Amniotic epithelial cell (primary cell): ENCODE data around the gene SGSM2.

Experiments
- DNase-seq: peaks from one replicate; pipeline ENCODE4 v3.0.0-alpha.2; 2010; ENCODE audit warnings: low read depth

The SGSM2 gene

DNA sequence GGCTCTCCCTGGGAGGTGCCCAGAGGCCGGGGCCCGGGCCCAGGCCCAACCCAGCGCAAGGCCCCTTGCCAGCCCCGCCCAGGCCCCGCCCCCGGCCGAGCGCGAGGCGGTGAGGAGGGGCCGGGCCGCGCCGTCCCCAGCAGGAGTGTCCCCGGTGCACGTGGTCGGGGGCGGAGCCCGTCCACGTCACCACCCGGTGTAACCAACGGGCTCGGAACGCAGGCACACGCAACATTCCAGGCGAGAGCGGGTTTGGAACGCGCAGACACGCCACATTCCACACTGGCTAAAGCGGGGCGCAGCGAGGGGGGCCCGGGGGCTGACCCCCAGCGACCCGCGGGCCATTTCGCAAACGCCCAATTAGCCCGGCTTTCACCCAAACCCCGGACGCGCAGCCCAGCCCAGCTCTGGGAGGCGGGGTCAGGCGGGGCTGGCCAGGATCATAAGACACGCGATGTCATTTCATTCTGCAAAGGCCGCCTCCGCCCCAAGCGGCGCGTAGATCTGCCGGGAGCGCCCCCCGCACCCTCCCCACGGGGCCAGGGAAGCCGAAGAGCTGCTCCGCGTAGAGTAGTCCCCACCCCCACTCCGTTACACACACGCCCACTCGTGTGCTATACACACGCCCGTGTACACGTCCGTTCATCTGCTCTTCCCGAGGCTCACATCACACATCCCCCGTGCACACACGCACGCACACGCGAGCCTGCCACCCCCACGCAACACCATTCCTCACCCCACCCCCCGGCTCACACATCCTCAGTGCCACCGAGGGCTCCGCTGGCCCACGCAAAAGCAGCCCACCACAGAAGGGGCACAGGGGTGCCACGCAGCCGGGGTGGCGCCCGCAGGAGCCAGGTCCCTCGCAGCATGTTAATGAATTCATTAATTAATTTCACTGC, 62.5 kb downstream of the SGSM2 start:
- peak; percentile 96 for DNase-seq

DNA sequence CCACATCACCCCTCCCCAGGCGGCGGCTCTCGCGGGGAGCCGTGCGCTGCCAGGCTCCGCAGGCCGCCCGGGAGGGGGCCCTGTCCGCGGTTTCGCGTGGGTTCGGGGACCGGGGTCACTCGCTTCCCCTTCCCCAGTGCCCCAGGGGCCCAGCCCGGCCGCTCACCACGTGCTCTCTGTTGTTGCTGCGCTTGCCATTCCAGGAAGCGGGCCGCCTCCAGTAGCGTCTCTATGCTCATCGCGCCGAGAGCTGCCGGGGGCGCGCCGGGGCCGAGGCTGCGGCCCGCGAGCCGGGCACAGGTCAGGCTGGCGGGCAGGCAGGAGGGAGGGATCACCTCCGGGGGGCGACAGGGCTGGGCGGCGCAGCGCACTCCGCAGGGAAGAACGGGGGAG, 63.2 kb downstream of the SGSM2 start:
- no peak for DNase-seq

DNA sequence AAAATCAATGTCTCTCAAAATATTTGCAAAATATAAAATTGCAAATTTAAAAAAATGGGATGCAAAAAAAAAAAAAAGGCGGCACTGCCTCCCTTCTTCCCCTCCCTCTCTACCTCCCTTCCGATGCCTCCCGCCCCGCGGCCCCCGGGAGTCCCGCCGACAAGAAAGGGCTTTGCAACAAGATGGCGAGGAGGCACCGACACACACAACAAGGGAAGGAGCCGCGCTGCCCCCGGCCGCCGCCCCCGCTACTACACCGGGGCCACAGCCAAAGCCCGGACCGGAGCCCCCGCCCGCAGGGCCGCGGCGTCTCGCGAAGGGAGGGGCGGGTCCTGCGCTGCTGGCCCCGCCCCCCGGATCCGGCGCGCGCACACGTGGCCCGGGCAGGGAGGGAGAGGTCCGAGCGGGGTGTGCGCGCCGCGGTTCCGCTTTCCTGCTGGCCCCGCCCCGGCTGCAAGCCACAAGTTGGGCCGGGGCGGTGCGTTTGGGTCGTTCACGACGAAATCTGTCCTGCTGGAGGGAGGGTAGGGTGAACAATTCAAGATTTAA, 63.6 kb downstream of the SGSM2 start, which contains the start of gene MNT:
Gene MNT (minus strand): TSS at position 184 of the 549 bp plus-strand sequence. CDS start 348 bp downstream, outside the sequence.
- DNase-seq, result peak; percentile 91

DNA sequence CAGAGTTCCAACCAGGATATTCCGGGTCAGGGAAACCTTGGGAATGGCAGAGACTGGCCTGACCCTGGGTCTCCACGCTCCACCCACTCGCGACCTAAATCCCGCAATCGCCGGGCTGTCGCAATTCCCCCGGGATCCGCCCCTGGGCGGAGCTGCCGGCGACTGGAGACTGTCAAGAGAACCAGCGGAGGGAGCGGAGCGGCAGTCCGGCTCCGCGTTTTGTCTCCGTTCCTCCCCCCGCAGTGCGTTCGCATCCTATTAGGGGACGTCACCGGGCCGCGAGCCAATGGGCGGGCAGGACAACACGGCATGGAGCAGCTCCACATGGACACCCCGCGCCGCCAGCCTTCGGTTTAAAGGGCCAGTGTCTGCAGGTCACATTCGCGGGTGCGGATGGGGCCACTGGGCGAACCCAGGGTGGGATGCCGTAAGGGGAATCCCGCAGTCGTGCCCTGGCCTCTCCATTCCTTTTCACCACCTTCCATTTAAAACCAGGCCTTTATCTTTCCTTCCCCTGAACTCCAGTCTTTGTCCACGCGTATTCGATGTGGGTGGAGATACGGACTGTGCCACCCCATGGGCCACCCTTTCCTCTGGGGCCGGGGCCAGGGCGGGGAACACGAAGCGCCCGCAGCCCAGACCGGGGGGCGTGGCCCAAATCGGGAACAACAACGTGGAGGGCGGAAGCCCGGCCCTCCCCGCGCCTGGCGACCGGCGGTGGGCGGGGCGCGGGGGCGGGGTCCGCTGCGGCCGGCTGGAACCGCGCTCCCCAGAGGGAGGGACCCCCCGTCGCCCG, 64.3 kb downstream of the SGSM2 start:
- DNase-seq, result peak; percentile 99

DNA sequence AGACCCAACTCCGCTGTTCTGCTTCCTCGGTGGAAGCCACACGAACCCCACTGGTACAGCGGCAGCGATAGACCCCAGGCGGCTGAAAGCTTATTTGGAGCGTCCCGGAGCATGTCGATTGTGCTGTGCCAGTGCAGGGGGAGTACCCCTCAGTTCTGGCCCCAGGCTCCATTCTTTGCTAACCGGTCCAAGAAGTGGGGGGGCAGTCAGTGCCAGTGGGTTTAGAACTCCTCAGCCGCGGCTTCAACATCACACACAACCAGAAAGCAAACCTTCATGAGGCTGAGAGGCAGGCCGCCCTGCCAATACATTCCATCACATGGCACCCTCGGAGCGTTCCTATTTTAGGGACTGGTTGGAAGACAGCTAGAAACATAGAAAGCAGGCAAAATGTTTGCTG, 65.2 kb downstream of the SGSM2 start:
- DNase-seq, result no peak

DNA sequence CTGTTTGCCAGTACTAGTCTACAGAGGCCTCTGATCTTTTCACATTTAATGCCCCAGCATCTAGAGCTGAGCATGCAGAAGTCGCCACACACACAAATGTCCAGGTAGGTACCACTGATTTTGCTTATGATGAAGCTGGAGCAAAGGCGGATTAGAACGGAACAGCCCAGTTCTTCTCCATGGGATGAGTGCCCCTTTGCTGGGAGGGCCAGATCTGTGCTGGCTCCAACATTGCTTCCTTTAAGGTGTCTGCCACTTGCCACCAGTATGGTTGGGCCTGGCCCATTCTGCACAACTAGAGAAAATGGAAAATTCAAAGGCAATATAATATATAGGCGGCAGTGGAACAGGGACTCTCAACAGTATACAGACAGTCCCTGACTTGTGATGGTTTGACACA, 65.7 kb downstream of the SGSM2 start:
- no peak for DNase-seq

DNA sequence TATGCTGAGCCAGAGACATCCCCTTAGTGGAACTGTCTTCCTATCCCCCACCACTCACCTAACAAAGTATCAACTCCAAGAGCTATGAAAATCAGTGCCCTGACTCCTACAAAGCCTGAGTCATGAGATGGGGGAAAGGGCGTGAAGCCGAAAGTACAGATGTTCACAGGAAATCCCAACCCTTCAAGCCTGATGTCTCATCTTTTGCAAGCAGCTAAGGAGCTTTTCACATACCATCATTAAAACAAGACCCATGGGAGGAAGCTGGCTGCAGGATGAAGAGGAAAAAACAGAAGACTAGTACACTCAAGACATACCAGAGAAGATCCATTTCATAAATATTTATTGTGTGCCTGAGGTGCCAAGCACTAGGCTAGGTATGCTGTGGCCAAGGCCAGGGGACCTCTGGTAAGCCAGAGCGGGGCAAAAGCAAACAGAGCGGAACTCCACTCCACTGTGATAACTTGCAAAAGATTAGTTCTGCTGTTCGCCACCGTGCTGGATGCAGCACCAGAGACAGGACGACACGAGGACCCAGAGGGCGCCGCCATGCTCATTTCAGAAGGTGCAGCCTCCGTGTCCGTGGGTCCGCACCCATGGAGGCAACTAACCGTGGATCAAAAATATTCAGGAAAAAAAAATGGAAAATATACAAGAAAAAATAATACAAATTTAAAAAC, 68.1 kb downstream of the SGSM2 start:
- peak; percentile 89 for DNase-seq

DNA sequence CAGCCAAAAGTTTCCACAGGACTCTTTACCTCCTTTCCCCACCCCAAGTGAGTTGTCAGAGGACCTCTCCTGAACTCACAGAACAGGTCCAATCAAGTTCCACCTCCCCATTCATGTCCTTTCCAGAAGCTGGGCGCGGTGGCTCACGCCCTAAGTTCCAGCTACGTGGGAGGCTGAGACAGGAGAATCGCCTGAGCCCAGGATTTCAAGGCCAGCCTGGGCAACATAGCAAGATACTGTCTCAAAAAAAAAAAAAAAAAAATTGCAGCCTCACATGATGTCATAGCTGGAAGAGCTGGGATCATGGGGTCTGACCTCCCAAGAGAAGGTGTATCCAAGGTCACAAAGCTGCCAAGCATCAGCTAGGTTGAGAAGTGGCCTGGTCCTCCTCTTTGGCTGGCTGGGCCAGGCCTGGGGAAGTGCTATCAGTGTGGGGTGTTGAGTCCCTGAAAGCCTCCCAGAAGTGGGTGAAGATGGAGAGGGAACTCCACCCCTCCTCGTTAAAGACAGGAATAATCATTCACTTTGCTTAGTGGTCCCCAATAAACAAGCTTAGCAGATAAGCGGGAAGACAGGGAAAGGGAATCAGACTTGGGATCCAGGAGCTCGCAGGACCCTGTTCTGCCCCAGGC, 69.1 kb downstream of the SGSM2 start:
- no peak for DNase-seq

DNA sequence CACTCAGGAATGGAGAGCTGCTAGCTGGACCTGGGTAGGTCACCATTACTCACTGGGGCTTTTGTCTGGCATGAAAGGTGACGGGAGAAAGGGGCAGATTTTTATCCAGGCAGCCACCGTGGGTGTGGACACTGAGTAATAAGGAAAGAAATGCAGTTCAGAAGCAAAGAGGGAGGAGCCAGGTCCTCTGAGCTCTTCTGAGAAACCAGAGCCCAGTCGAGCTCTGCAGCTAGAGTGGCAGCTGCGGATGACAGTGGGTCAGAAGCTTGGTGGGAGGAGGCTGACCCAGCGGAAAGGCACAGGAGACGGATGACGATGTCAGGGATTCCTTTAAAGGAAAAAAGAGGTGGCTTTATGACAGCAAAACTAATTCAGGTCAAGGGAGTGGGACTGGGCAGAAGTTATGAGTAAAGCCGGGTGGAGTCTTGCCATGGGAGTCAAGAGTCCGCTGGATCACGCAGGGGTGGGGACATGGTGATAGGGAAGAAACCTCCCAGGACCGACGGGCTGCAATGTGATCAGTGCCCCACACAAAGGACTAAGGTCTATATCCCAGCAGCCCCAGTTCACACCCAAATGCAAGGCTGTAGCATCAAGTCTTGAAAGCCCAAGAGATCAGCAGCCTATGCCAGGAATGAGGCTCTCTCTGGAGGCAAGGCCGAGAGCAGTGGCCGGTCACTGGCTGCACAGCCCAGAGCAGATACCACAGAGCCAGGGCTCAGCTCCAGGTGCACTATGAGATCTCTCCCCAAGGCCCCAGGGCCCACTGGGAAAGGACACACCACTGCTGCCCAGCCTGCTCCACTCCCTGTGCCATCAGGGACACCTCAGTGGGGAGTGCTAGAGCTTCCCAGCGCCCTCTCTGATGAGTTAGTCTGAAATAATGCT, 69.8 kb downstream of the SGSM2 start:
- peak; percentile 82 for DNase-seq

DNA sequence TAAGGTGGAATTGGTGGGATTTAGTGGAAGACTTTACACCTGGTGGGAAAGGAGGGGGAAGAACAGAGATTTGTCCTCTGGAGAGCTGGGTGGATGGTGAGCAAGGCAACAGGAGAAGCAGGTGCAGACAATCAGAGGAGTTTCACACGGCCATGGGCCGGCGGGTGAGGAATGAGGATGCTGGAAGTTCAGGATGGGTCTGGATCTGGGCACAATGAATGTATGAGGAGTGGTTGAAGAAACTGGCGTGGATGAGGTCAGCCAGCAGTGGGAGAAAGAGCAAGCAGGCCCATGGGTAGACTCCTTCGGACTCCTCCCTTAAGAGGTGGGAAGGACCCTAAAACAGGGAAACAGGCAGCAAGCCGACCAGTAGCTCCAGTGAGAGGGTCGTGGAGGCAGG, 73.7 kb downstream of the SGSM2 start:
- DNase-seq, result no peak

DNA sequence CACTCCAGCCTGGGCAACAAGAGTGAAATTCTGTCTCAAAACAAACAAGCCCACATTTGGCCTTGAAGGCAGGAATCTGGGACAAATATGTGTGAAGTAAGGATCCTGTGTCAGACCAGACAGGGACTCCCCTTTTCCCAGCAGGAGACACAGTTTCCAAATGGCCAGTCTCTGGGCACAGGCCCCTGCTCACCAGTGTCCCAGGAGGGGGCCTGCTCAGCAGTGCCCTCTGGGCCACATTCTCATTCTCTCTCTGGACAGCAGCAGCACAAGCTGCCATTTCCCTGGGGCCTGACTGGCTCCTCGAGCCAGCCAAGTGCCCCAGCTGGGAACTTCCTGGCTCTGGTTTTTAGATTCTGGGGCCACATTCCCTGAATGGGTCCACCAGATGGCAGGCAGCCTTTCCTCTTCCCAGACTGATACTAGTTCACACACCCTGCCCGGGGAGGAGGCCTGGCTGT, 75.3 kb downstream of the SGSM2 start:
- no peak for DNase-seq

DNA sequence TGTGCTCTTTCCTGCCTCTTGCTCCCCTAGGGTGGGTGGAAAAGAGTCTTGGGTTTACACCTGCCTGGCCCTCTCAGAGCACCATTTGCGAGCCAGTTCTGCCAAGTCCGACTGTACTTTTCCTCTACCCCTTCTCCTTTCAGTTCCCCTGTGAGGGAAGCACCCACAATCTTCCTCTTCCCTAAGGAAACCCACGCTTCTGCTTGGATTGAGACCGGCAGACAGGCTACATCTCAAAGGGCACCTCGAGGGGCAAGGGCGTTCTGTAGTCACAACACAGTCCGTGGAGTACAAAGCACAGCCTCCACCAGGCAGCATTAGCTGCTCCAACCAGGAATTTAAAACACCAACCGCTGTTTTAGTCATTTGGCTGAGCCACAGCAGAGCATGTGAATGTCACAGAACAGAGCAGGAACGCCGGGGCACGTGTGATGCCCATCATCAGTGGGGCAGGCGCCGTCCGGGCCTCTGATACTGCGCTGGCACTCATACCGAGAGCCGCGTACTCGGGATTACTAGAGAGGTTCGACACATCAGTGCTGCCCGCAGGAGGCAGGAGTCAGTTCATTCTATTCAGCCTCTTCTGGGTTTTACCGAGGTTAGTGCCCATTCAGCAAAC, 77.3 kb downstream of the SGSM2 start:
- no peak for DNase-seq

DNA sequence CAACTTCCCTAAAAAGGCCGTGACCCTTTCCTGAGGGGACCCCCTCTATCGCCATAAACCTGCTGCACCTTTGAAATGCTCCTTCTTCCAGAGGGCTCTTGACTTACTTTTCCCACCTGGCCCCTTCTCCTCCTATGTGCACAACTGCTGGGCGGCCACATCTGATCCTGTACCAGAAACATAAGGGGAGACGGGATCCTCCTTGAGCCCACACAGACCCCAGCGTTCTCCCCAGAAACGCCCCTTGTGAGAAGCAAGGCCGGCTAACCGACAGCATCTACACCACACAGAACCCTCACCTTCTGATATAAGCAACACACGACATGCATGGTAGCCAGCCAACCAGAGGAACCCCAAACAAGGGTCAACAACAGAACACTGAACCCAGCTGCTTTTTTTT, 77.8 kb downstream of the SGSM2 start:
- DNase-seq, result no peak

DNA sequence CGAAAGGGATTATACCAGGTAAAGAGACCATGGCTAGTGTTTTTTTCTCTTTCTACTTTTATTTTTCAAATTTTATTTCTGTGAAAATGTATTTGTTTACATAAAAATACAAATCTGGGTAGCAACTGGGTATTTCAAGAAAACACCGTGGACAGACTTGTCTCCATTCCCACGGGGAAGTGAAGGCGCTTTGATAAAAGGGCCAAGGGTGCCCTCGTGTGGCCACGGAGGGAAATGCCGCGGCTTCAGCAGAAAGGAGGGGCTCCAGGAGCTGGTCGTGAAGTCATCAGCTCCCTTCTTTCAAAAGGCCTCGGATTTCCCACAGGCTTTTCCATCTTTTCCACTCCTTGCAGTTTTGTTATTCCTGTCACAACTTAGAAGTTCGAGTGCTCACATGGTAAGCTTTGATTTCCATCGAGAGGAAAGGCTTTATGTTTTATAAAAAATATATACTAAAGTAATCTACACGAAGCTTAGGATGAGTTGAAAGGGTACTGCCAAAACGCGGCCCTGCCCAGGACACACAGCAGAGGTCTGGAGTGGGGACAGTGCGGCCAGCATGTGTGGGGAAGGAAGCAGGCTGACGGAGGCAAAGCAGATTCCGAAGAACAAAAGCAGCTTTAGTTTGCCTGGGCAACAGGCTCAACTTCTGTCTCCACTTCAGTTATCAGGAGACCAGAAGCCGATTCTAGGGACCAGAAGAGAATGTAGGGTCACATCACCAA, 78.9 kb downstream of the SGSM2 start:
- peak; percentile 80 for DNase-seq

DNA sequence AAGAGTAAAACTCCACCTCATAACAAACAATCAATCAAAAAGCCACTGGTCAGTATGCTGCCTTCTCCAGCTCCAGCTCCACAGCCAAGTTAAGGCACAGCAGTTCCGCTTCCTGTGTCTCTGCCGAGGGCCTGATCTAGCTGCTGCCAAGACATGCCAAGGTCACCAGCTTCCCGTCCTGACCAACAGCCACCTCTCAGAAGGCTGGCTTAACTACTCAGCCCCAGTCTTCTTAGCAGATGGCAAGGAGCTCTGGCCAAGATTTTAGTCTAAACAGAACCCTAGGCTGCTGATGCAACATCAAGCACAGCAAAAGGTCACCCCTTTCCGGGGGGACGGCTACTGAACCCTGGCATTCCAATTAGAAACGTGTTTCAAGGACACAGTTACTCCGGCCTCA, 81.3 kb downstream of the SGSM2 start:
- peak; percentile 41 for DNase-seq

DNA sequence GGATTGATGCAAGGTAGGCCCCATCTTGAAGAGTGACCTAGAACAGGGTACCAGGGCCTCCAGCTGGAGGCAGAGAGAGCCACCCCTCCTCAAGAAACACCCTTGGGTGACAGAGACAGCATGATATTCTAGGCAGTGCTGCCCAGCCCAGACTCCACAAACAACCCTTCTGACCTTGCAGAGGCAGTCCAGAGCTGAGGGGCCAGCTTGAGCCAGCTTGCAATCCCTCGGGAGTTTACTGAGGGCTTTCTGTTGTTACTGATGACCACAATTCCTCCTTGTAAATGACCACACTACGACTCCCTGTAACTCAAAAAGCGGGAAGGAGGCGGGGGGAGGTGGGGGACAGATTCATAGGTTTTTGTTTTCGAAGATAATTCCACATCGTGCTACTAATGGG, 82.2 kb downstream of the SGSM2 start:
- DNase-seq, result no peak

DNA sequence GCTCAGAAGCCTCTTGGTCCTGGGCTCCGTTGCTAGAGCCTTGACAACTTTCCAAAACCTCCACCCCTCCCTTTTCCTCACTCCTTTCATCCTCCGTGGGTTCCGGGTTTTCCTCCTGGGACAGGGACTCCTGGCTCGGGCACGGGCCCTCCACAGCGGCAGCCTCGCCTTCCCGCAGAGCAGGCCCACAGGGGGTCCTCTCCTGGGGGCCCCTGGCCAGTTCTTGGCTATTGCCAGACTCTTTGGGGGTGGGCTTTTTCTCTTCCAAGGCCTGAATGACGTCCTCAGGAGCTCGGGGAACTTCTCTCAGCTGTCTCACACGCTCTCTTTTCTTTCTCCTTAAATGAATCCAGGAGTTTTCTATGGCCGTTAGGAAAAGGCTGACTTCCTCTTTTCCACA, 82.9 kb downstream of the SGSM2 start:
- no peak for DNase-seq

DNA sequence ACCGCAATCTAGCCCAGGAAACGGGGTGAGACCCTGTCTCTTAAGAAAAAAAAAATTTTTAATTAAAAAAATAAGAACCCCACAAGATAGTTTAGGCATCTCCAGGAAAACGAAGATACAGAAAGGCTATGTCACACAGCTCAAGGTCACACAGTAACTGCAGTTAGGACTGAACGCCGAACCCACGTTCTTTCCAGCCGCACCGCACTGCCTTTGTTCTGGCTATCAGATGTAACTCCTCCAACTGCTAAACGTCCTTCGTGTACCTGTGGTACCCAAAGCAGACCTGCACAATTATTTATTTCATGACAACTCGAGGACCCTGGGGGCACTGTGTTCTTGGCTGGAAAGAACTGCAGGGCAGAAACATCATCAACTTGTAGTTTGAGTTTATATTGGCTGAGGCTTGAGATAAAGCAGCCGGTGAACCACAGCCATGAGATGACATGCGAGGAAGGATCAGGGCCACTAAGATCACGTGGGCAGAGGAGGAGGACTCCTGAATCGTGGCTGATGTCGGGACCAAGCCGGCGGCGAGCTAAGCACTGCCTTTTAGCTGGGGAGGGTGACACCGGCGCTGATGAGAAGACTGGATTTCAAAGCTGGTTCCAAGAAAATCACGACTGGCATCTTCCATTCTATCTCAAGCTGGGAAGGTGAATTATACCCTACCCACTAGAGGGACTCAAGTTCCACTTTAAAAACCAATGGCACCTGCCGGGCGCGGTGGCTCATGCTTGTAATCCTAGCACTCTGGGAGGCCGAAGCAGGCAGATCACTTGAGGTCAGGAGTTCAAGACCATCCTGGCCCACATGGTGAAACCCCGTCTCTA, 84.2 kb downstream of the SGSM2 start:
- no peak for DNase-seq

DNA sequence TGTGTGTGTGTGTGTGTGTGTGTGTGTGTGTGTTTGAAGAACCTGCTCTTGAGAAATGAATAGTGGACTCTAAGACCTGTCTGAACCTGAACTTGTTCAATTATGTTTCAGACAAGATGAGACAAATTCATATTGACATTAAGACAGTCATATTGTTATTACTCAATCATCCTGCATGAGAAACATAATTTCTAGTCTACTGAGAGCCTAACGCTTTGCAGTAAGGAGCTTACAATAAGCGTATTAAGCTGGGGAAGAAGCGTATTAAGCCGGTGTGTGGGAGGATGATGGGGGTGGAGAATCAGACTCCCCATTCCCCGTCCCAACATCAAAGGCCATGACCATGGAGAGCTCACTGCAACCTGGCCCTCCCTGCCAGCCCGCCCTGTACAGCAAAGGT, 86.0 kb downstream of the SGSM2 start:
- no peak for DNase-seq
